K562 (cell line): Measurements from ENCODE around the gene GLYATL1B. TPM values are rescaled to one million over a fixed set of nuclear protein-coding genes. Genes with fewer than 3 reads are reported as not detected.

Experiments used
- ATAC-seq: fragments of 200-7000 bp; cut with Tn5 transposase; 3 replicates; pipeline ENCODE4 v1.9.1; 2020; ENCODE audit warnings: moderate library complexity
- BruUV-seq: library from RNA; stranded (reverse); fragments of 400-500 nt; replicated peaks from 2 replicates; lab custom pipeline; 2021; lab: Mats Ljungman, UMichigan
- CTCF ChIA-PET: fragments of 300-600 bp; formaldehyde crosslinking; extraction: SDS; loops from one replicate; lab custom pipeline; 2021; ENCODE audit warnings: low intra/inter-chr PET ratio; lab: Yijun Ruan, JAX
- POLR2A ChIA-PET: fragments of 300-600, 350-650 bp; sonication (Branson Sonifier 250); formaldehyde crosslinking; extraction: SDS; loops from one replicate; lab custom pipeline; 2021; ENCODE audit warnings: antibody characterized with exemption, inconsistent platforms; lab: Yijun Ruan, JAX
- DNase-seq, 4 experiments: peaks; one replicate each; pipeline versions ENCODE4 v3.0.0 to v3.0.0-alpha.2; 2011 to 2018; ENCODE audit warnings: low spot score in 3 of 4, mixed read lengths in 3 of 4; ENCODE audit errors: extremely low read depth in 1 of 4
- FAIRE-seq: peaks from 2 replicates; lab custom pipeline; 2011; peaks lifted over from hg19 to GRCh38; lab: Jason Lieb, UNC
- H2AFZ ChIP-seq: 2 replicates; pipeline ENCODE4 v1.6.0; 2011; ENCODE audit warnings: low read depth, low read length, control low read depth, inconsistent platforms
- H3K27ac ChIP-seq: fragments of 200-600 bp; 3 replicates; pipeline ENCODE4 v1.8.0; 2011; ENCODE audit warnings: low read depth, mild to moderate bottlenecking, control low read depth, inconsistent platforms, low read length, moderate library complexity, mixed read lengths; ENCODE audit errors: extremely low read depth
- H3K27me3 ChIP-seq, 2 experiments: fragments of 300-600 bp in 1 of 2; 2 replicates in 1 of 2; 3 replicates in 1 of 2; pipeline versions ENCODE4 v1.6.0 to v1.8.0; 2011; ENCODE audit warnings: inconsistent platforms in 2 of 2, low read length in 2 of 2, mild to moderate bottlenecking in 1 of 2, mixed read lengths in 1 of 2, moderate library complexity in 1 of 2; ENCODE audit not compliant: control insufficient read depth in 2 of 2, insufficient read depth in 2 of 2
- H3K36me3 ChIP-seq: fragments of 300-600 bp; 3 replicates; pipeline ENCODE4 v1.8.0; 2011; ENCODE audit warnings: mild to moderate bottlenecking, low read length, inconsistent platforms; ENCODE audit not compliant: control insufficient read depth, insufficient read depth
- H3K4me1 ChIP-seq, 2 experiments: fragments of 200-600 bp in 1 of 2; replicated peaks in 1 of 2; 2 replicates in 1 of 2; 3 replicates in 1 of 2; pipeline versions ENCODE4 v1.5.1 to v1.8.0; 2011; ENCODE audit warnings: inconsistent platforms in 2 of 2, low read length in 2 of 2, mild to moderate bottlenecking in 1 of 2, mixed read lengths in 1 of 2, moderate library complexity in 1 of 2; ENCODE audit not compliant: control insufficient read depth in 2 of 2, insufficient read depth in 2 of 2
- H3K4me2 ChIP-seq: 2 replicates; pipeline ENCODE4 v1.6.1; 2011; ENCODE audit warnings: low read length, control low read depth, inconsistent platforms, mixed read lengths; ENCODE audit not compliant: insufficient read depth
- H3K4me3 ChIP-seq: fragments of 200-600 bp; sonication (generic), shearing (Covaris generic); 2 replicates; pipeline ENCODE4 v1.5.1; 2016; ENCODE audit warnings: control low read depth, inconsistent platforms
- H3K79me2 ChIP-seq: fragments of 200-600 bp; 3 replicates; pipeline ENCODE4 v1.8.0; 2011; ENCODE audit warnings: low read length, inconsistent platforms; ENCODE audit not compliant: control insufficient read depth, insufficient read depth
- H3K9ac ChIP-seq, 2 experiments: 2 replicates each; pipeline versions ENCODE4 v1.6.0 to v1.6.1; 2011; ENCODE audit warnings: low read depth in 2 of 2, low read length in 2 of 2, control low read depth in 1 of 2, inconsistent platforms in 1 of 2, mild to moderate bottlenecking in 1 of 2, mixed read lengths in 1 of 2; ENCODE audit not compliant: insufficient read depth in 1 of 2
- H3K9me1 ChIP-seq: one replicate; pipeline ENCODE4 v1.6.0; 2011; ENCODE audit warnings: inconsistent platforms, mild to moderate bottlenecking, low read length, moderate library complexity; ENCODE audit not compliant: control insufficient read depth, insufficient read depth
- H3K9me3 ChIP-seq: replicated peaks from 2 replicates; pipeline ENCODE4 v1.5.1; 2011; ENCODE audit warnings: low read depth, low read length, inconsistent platforms; ENCODE audit not compliant: control insufficient read depth, insufficient read depth
- H4K20me1 ChIP-seq: replicated peaks from 2 replicates; pipeline ENCODE4 v1.6.1; 2011; ENCODE audit warnings: low read length, inconsistent platforms, mixed read lengths; ENCODE audit not compliant: control insufficient read depth, insufficient read depth
- GTF2A2 ChIP-seq: IDR thresholded peaks from 2 replicates; pipeline ENCODE4 v1.6.1; 2016; ENCODE audit warnings: mild to moderate bottlenecking, missing genetic modification characterization, missing compliant biosample characterization
- HSF4 ChIP-seq: fragments of 250-450 bp; sonication (Bioruptor Pico); IDR thresholded peaks from 2 replicates; pipeline ENCODE4 v2.1.2; 2022; ENCODE audit warnings: mild to moderate bottlenecking, moderate library complexity, borderline replicate concordance
- MIER1 ChIP-seq: fragments of 450-650 bp; IDR thresholded peaks from 2 replicates; pipeline ENCODE4 v1.6.1; 2016; ENCODE audit warnings: antibody characterized with exemption, mild to moderate bottlenecking, low read depth
- NFE2 ChIP-seq: IDR thresholded peaks from 2 replicates; pipeline ENCODE4 v1.6.1; 2014; ENCODE audit warnings: antibody characterized with exemption, low read depth
- RAD21 ChIP-seq, 2 experiments: fragments of 250-450 bp in 1 of 2; fragments of 450-650 bp in 1 of 2; sonication (Bioruptor Pico) in 1 of 2; formaldehyde crosslinking in 1 of 2; IDR thresholded peaks in 1 of 2; conservative IDR thresholded peaks in 1 of 2; 2 replicates each; pipeline versions ENCODE4 v1.4.0 to v1.8.0; 2020 to 2022; ENCODE audit warnings: mild to moderate bottlenecking in 2 of 2, moderate library complexity in 1 of 2
- SAP30 ChIP-seq: fragments of 200-600 bp; sonication (generic); IDR thresholded peaks from 2 replicates; pipeline ENCODE4 v1.6.1; 2012; ENCODE audit warnings: borderline replicate concordance, low read depth, mild to moderate bottlenecking, moderate library complexity, low read length, control low read depth, inconsistent platforms; ENCODE audit not compliant: insufficient read depth, poor library complexity, severe bottlenecking
- ZNF263 ChIP-seq: sonication (generic); formaldehyde crosslinking; IDR thresholded peaks from 2 replicates; pipeline ENCODE4 v1.8.0; 2022; ENCODE audit warnings: mild to moderate bottlenecking, missing genetic modification reagents, borderline replicate concordance
- WGBS: fragments of 100-300 bp; shearing (Covaris generic); methylation state at CpG from one replicate; pipeline ENCODE4 v1.1.6; 2016; ENCODE audit warnings: low coverage, mixed read lengths; ENCODE audit not compliant: insufficient coverage; ENCODE audit errors: missing lambda C conversion rate; 5-methylcytosine and 5-hydroxymethylcytosine counted together
- in situ Hi-C: fragments of 300-500 bp; cut with MboI; formaldehyde crosslinking; loops from 4 replicates; pipeline ENCODE4 v1.15.0; 2018; ENCODE audit warnings: inconsistent platforms, mixed read lengths
- intact Hi-C: fragments of 100-400 bp; cut with micrococcal nuclease; formaldehyde crosslinking; loops from 2 replicates; pipeline ENCODE4 v1.14.2; 2022
- polyA plus RNA-seq, 8 experiments: library from polyadenylated mRNA; depleted of rRNA in 4 of 8; stranded (reverse) in 5 of 8; unstranded in 3 of 8; fragments of >200 nt; fragmentation: Nextera tagmentation in 2 of 8; fragmentation: Illumina TruSeq in 1 of 8; extraction: Ambion mirVana in 2 of 8; extraction: Trizol in 1 of 8; gene quantifications; 2 replicates each; pipeline versions ENCODE4 v1.2.1 to v1.2.3, GENCODE V29; 2011 to 2014; ENCODE audit warnings: inconsistent platforms in 1 of 8, missing spikeins in 1 of 8
- total RNA-seq, 7 experiments: library from RNA; depleted of rRNA in 6 of 7; stranded (reverse); fragments of >200 nt in 6 of 7; fragmentation: Illumina TruSeq in 2 of 7; extraction: Trizol in 2 of 7; gene quantifications; 2 replicates each; pipeline versions ENCODE4 v1.2.1 to v1.2.3, GENCODE V29; 2011 to 2021; ENCODE audit warnings: low replicate concordance in 1 of 7
- TF ChIP-seq, protein P1 (sequence below), 2 experiments: fragments of 450-650 bp; formaldehyde crosslinking in 1 of 2; IDR thresholded peaks; 2 replicates each; pipeline versions ENCODE4 v1.4.0 to v1.6.1; 2014 to 2020; ENCODE audit warnings: mild to moderate bottlenecking in 2 of 2, borderline replicate concordance in 1 of 2, low read depth in 1 of 2
- TF ChIP-seq, protein P2 (sequence below): fragments of 250-450 bp; sonication (Bioruptor Pico); IDR thresholded peaks from 2 replicates; pipeline ENCODE4 v1.5.0; 2020; ENCODE audit warnings: mild to moderate bottlenecking

The GLYATL1B gene
- total and polyA plus RNA-seq, 9 of the 15 experiments (the other 6 are each of a cell fraction or from before 2014, with no cell fraction given) = not detected

DNA sequence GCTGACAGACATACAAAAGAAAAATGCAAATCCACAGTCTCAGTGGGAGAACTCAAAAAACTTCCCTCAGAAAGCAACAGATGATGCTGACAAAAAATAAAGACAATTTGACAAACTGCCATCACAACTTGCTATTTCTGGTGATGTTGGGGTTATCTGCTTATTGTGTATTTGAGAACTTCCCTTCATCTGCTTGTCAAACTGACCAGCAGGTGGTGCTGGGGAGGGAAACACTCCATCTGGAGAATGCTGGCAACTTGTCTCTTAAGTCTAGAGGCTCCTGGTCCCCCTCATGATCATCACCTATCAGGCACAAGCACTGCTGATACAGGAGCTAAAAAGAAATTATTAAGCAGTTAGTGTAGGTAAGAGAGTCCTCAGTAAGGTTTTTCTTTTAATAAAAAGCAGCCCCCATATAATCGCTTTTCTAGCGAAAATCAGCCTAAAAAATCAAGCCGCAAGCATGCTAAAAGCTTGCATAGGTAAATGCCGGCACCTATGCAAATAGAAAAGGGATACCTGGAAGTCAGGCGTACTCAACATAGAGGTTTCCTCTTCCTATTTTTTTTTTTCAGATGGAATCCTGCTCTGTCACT is 11.1 kb downstream of the GLYATL1B start:
- no peak overlapping the region for H3K9ac ChIP-seq
- H2AFZ ChIP-seq = no peak overlapping the region
- peak; percentile 15 to 66 (median 18) for DNase-seq
- no peak overlapping the region for H3K4me2 ChIP-seq
- BruUV-seq = no TSS peak
- H3K9me3 ChIP-seq = no peaks in the 10 kb centered on the region
- in situ Hi-C loops (no loop called here), intact Hi-C loops (loop anchor here (1.0 kb wide), 2 partner anchors 39 to 61 kb away; no protein-coding TSS in a partner anchor)
- H3K27me3 ChIP-seq = no peaks in the 10 kb centered on the region; a peak in 1 of 5 replicates
- H4K20me1 ChIP-seq = no peaks in the 10 kb centered on the region
- ATAC-seq = peak; percentile 88
- FAIRE-seq = peak; percentile 87
- ChIA-PET CTCF (interaction anchor here (0.7 kb wide), 1 partner anchor 524 kb away, joined by 3 read pairs; no protein-coding TSS in a partner anchor), POLR2A (no interaction called here)
- no peaks in the 10 kb centered on the region for H3K79me2 ChIP-seq
- H3K4me1 ChIP-seq = peaks cover 0 to 2% of the 10 kb centered on the region in 2 experiments; a peak in 1 of 5 replicates
- H3K27ac ChIP-seq = no peak overlapping the region
- H3K9me1 ChIP-seq = no peaks in the 10 kb centered on the region
- no peak overlapping the region for H3K4me3 ChIP-seq
- no peaks in the 10 kb centered on the region for H3K36me3 ChIP-seq
- WGBS = 11% methylated on average over 5 of the region's 5 CpGs
- TF ChIP-seq ZNF263 (no peak), RAD21 (CRISPR knock-in tag; conservative IDR thresholded peaks at IDR 0.05 in 1 of 2, IDR thresholded peaks at IDR 0.05 in 1 of 2) (peak; percentile 41 to 52), SAP30 (no peak), MIER1 (no peak), NFE2 (no peak), HSF4 (CRISPR knock-in tag) (no peak), GTF2A2 (tag) (no peak)
- TF ChIP-seq, protein P1, sequence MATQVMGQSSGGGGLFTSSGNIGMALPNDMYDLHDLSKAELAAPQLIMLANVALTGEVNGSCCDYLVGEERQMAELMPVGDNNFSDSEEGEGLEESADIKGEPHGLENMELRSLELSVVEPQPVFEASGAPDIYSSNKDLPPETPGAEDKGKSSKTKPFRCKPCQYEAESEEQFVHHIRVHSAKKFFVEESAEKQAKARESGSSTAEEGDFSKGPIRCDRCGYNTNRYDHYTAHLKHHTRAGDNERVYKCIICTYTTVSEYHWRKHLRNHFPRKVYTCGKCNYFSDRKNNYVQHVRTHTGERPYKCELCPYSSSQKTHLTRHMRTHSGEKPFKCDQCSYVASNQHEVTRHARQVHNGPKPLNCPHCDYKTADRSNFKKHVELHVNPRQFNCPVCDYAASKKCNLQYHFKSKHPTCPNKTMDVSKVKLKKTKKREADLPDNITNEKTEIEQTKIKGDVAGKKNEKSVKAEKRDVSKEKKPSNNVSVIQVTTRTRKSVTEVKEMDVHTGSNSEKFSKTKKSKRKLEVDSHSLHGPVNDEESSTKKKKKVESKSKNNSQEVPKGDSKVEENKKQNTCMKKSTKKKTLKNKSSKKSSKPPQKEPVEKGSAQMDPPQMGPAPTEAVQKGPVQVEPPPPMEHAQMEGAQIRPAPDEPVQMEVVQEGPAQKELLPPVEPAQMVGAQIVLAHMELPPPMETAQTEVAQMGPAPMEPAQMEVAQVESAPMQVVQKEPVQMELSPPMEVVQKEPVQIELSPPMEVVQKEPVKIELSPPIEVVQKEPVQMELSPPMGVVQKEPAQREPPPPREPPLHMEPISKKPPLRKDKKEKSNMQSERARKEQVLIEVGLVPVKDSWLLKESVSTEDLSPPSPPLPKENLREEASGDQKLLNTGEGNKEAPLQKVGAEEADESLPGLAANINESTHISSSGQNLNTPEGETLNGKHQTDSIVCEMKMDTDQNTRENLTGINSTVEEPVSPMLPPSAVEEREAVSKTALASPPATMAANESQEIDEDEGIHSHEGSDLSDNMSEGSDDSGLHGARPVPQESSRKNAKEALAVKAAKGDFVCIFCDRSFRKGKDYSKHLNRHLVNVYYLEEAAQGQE (IDR thresholded peaks at IDR 0.05; ENCODE audit: borderline replicate concordance) = peak; percentile 31; the same call in 1 of the 2 replicates
- TF ChIP-seq, protein P1 (CRISPR knock-in tag; IDR thresholded peaks at IDR 0.05; ENCODE audit: low read depth) = no peak
- TF ChIP-seq, protein P2, sequence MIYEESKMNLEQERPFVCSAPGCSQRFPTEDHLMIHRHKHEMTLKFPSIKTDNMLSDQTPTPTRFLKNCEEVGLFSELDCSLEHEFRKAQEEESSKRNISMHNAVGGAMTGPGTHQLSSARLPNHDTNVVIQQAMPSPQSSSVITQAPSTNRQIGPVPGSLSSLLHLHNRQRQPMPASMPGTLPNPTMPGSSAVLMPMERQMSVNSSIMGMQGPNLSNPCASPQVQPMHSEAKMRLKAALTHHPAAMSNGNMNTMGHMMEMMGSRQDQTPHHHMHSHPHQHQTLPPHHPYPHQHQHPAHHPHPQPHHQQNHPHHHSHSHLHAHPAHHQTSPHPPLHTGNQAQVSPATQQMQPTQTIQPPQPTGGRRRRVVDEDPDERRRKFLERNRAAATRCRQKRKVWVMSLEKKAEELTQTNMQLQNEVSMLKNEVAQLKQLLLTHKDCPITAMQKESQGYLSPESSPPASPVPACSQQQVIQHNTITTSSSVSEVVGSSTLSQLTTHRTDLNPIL (CRISPR knock-in tag) = no peak
